ENCODE measurements around the gene SPATA19. TPM values are rescaled to one million over a fixed set of nuclear protein-coding genes. Genes with fewer than 3 reads are reported as not detected.

Gene SPATA19
- total and polyA plus RNA-seq, 2 of the 13 experiments (the other 11 are each of a cell fraction or from before 2014, with no cell fraction given) = not detected

- 0% methylated on average over 4 of the region's 7 CpGs for WGBS (ENCODE audit: low lambda C conversion rate)
- Histone ChIP-seq H3K9me3 (ENCODE audit: low read length) (no peaks in the 10 kb centered on the region), H3K27me3 (ENCODE audit: control insufficient read depth in 1 of 2, insufficient read depth in 2 of 2, low read length in 2 of 2) (peaks cover 0 to 15% of the 10 kb centered on the region in 2 experiments; a peak in 2 of 5 replicates), H3K79me2 (ENCODE audit: insufficient read depth, low read length) (no peaks in the 10 kb centered on the region), H3K27ac (ENCODE audit: extremely low read length, insufficient read depth, low read length) (no peak overlapping the region), H3K9ac (ENCODE audit: insufficient read depth, low read depth, low read length) (no peak overlapping the region), H2AFZ (ENCODE audit: low read length) (no peak overlapping the region), H3K4me3 (replicated peaks in 1 of 3; ENCODE audit: insufficient read depth in 1 of 3, low read depth in 2 of 3, low read length in 3 of 3) (no peak overlapping the region), H3K36me3 (replicated peaks in 1 of 2; ENCODE audit: control insufficient read depth in 1 of 2, insufficient read depth in 2 of 2, low read length in 2 of 2) (no peaks in the 10 kb centered on the region), H4K20me1 (ENCODE audit: insufficient read depth, low read length) (no peaks in the 10 kb centered on the region), H3K4me1 (ENCODE audit: insufficient read depth, low read length) (no peaks in the 10 kb centered on the region), H3K4me2 (ENCODE audit: low read depth, low read length) (no peak overlapping the region)
- TF ChIP-seq GLMP (CRISPR knock-in tag; IDR thresholded peaks at IDR 0.05; ENCODE audit: borderline replicate concordance) (no peak), TBL1XR1 (IDR thresholded peaks at IDR 0.05; ENCODE audit: borderline replicate concordance, low read length, partially characterized antibody) (no peak), ZNF788 (CRISPR knock-in tag; IDR thresholded peaks at IDR 0.05; ENCODE audit: borderline replicate concordance) (no peak), ZSCAN22 (CRISPR knock-in tag; IDR thresholded peaks at IDR 0.05) (no peak), ATF4 (CRISPR knock-in tag; IDR thresholded peaks at IDR 0.05) (no peak), ZNF660 (CRISPR knock-in tag; IDR thresholded peaks at IDR 0.05; ENCODE audit: borderline replicate concordance, low read depth) (no peak), ZNF101 (CRISPR knock-in tag; IDR thresholded peaks at IDR 0.05; ENCODE audit: borderline replicate concordance, low read depth) (no peak), REPIN1 (CRISPR knock-in tag; IDR thresholded peaks at IDR 0.05; ENCODE audit: borderline replicate concordance, low read depth) (no peak), ZNF232 (CRISPR knock-in tag; IDR thresholded peaks at IDR 0.05; ENCODE audit: borderline replicate concordance) (no peak), MATR3 (CRISPR knock-in tag; IDR thresholded peaks at IDR 0.05) (no peak), NFIB (CRISPR knock-in tag; IDR thresholded peaks at IDR 0.05; ENCODE audit: borderline replicate concordance) (no peak), ZNF703 (CRISPR knock-in tag; IDR thresholded peaks at IDR 0.05; ENCODE audit: borderline replicate concordance) (no peak), DPF2 (CRISPR knock-in tag; IDR thresholded peaks at IDR 0.05; ENCODE audit: borderline replicate concordance, low read depth) (no peak), RBAK (CRISPR knock-in tag; IDR thresholded peaks at IDR 0.05) (no peak), ZNF260 (CRISPR knock-in tag; IDR thresholded peaks at IDR 0.05; ENCODE audit: borderline replicate concordance, low read depth) (no peak), TBP (CRISPR knock-in tag; IDR thresholded peaks at IDR 0.05) (no peak), ZNF24 (IDR thresholded peaks at IDR 0.05) (no peak), HNRNPK (IDR thresholded peaks at IDR 0.05; ENCODE audit: low read depth, low read length, poor library complexity, severe bottlenecking) (no peak), ZNF768 (CRISPR knock-in tag; IDR thresholded peaks at IDR 0.05) (no peak), TCF12 (IDR thresholded peaks at IDR 0.05) (no peak), TCF12 (CRISPR knock-in tag; IDR thresholded peaks at IDR 0.05) (no peak)
- no peak for ATAC-seq
- POLR2A ChIA-PET = no interaction called here
- CTCF ChIA-PET (ENCODE audit: low intra/inter-chr PET ratio, low total read pairs) = no interaction called here
- no TSS peak for BruUV-seq (replicated peaks)
- in situ Hi-C loops (cut with HindIII; ENCODE audit: extremely low pct_ligation_motif_present, low pct_unique_long_range_greater_than_20kb) = no loop called here
- FAIRE-seq = no peak
- intact Hi-C loops (cut with micrococcal nuclease; ENCODE audit: unreplicated experiment) = loop anchor here (2.0 kb wide), 1 partner anchor 77 kb away; no protein-coding TSS in a partner anchor
- DNase-seq (ENCODE audit: low spot score) = no peak
Measured at GRCh38 chr11:133842053-133842452, 3.3 kb downstream of the SPATA19 start.

Measured in HepG2 (cell line).